ENCODE measurements around the gene IGLL5. TPM values are rescaled to one million over a fixed set of nuclear protein-coding genes. Genes with fewer than 3 reads are reported as not detected.

IGLL5 gene
- total and polyA plus RNA-seq, 2 donors (not counting 3 experiments of a cell fraction or from before 2014, with no cell fraction given): not detected

GRCh38 chr22:22933100-22933806 is 45.6 kb downstream of the IGLL5 start:
- ChIA-PET POLR2A (no interaction called here), CTCF (interaction anchor here (1.0 kb wide), 1 partner anchor 56 kb away, joined by 3 read pairs; no protein-coding TSS in a partner anchor)
- Histone ChIP-seq H3K4me1 (ENCODE audit: control insufficient read depth, extremely low read depth, insufficient read depth, low read length) (no peaks in the 10 kb centered on the region), H3K4me3 (replicated peaks in 1 of 3; ENCODE audit: insufficient read depth in 1 of 3, low read depth in 1 of 3, low read length in 3 of 3) (no peak overlapping the region), H4K20me1 (replicated peaks; ENCODE audit: control insufficient read depth, extremely low read depth, insufficient read depth, low read length) (no peaks in the 10 kb centered on the region), H3K9me1 (replicated peaks; ENCODE audit: control insufficient read depth, extremely low read depth, insufficient read depth, low read length) (no peaks in the 10 kb centered on the region), H3K9me3 (replicated peaks; ENCODE audit: control insufficient read depth, insufficient read depth, low read length) (no peaks in the 10 kb centered on the region), H3K27me3 (ENCODE audit: control insufficient read depth in 2 of 2, insufficient read depth in 2 of 2, low read length in 2 of 2) (peaks cover 0 to 3% of the 10 kb centered on the region in 2 experiments), H3K9ac (replicated peaks; ENCODE audit: extremely low read depth, insufficient read depth, low read length) (no peak overlapping the region), H3K36me3 (ENCODE audit: control insufficient read depth in 2 of 2, extremely low read depth in 1 of 2, insufficient read depth in 2 of 2, low read length in 2 of 2) (no peaks in the 10 kb centered on the region), H3K4me2 (ENCODE audit: insufficient read depth, low read length) (no peak overlapping the region), H3K79me2 (ENCODE audit: control insufficient read depth, insufficient read depth, low read length) (no peaks in the 10 kb centered on the region), H3K27ac (ENCODE audit: insufficient read depth, low read depth, low read length) (no peak overlapping the region), H2AFZ (ENCODE audit: low read depth, low read length) (no peak overlapping the region)
- TF ChIP-seq EZH2 (IDR thresholded peaks at IDR 0.05; ENCODE audit: borderline replicate concordance, low read depth, low read length, severe bottlenecking): no peak
- no peak for TF ChIP-seq MAX (IDR thresholded peaks at IDR 0.05; ENCODE audit: insufficient read depth, insufficient read length)
- dilution Hi-C loops (cut with MboI; ENCODE audit: extremely low pct_ligation_motif_present, low sequenced_read_pairs) (no loop called here), intact Hi-C loops (cut with micrococcal nuclease) (no loop called here)
- no peak for FAIRE-seq
- no peak for DNase-seq (ENCODE audit: low read depth, low spot score)
- no TSS peak for BruUV-seq (replicated peaks)

- H3K9me1 ChIP-seq (replicated peaks; ENCODE audit: control insufficient read depth, extremely low read depth, insufficient read depth, low read length): no peaks in the 10 kb centered on the region
- no peak overlapping the region for H3K27ac ChIP-seq (ENCODE audit: insufficient read depth, low read depth, low read length)
- peaks cover 0 to 3% of the 10 kb centered on the region in 2 experiments for H3K27me3 ChIP-seq (ENCODE audit: control insufficient read depth in 2 of 2, insufficient read depth in 2 of 2, low read length in 2 of 2)
- no TSS peak for BruUV-seq (replicated peaks)
- H4K20me1 ChIP-seq (replicated peaks; ENCODE audit: control insufficient read depth, extremely low read depth, insufficient read depth, low read length): no peaks in the 10 kb centered on the region
- no peaks in the 10 kb centered on the region for H3K79me2 ChIP-seq (ENCODE audit: control insufficient read depth, insufficient read depth, low read length)
- H3K4me2 ChIP-seq (ENCODE audit: insufficient read depth, low read length): no peak overlapping the region
- intact Hi-C loops (cut with micrococcal nuclease): no loop called here
- no peak for DNase-seq (ENCODE audit: low read depth, low spot score)
- no peak overlapping the region for H3K4me3 ChIP-seq (replicated peaks in 1 of 3; ENCODE audit: insufficient read depth in 1 of 3, low read depth in 1 of 3, low read length in 3 of 3)
- H3K36me3 ChIP-seq (ENCODE audit: control insufficient read depth in 2 of 2, extremely low read depth in 1 of 2, insufficient read depth in 2 of 2, low read length in 2 of 2): no peaks in the 10 kb centered on the region
- ChIA-PET POLR2A (no interaction called here), CTCF (interaction anchor here (1.1 kb wide), 1 partner anchor 56 kb away, joined by 3 read pairs; no protein-coding TSS in a partner anchor)
- TF ChIP-seq JUN (IDR thresholded peaks at IDR 0.05; ENCODE audit: borderline replicate concordance, insufficient read depth, insufficient read length, low read depth): no peak
- no peak for TF ChIP-seq EZH2 (IDR thresholded peaks at IDR 0.05; ENCODE audit: borderline replicate concordance, low read depth, low read length, severe bottlenecking)
- TF ChIP-seq, protein P1, sequence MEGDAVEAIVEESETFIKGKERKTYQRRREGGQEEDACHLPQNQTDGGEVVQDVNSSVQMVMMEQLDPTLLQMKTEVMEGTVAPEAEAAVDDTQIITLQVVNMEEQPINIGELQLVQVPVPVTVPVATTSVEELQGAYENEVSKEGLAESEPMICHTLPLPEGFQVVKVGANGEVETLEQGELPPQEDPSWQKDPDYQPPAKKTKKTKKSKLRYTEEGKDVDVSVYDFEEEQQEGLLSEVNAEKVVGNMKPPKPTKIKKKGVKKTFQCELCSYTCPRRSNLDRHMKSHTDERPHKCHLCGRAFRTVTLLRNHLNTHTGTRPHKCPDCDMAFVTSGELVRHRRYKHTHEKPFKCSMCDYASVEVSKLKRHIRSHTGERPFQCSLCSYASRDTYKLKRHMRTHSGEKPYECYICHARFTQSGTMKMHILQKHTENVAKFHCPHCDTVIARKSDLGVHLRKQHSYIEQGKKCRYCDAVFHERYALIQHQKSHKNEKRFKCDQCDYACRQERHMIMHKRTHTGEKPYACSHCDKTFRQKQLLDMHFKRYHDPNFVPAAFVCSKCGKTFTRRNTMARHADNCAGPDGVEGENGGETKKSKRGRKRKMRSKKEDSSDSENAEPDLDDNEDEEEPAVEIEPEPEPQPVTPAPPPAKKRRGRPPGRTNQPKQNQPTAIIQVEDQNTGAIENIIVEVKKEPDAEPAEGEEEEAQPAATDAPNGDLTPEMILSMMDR (IDR thresholded peaks at IDR 0.05; ENCODE audit: extremely low read depth in 1 of 2, insufficient read depth in 1 of 2, low read depth in 1 of 2, low read length in 2 of 2): no peak
- TF ChIP-seq GATA2 (IDR thresholded peaks at IDR 0.05; ENCODE audit: insufficient read depth, insufficient read length, low read depth, low read length): no peak
- no peak for TF ChIP-seq POLR2A (IDR thresholded peaks at IDR 0.05; ENCODE audit: low read depth, low read length)
- no peak for TF ChIP-seq FOS (IDR thresholded peaks at IDR 0.05; ENCODE audit: borderline replicate concordance, insufficient read depth, low read length)
- no peak for TF ChIP-seq POLR2AphosphoS5 (IDR thresholded peaks at IDR 0.05; ENCODE audit: insufficient read depth, low read depth, low read length)
- TF ChIP-seq MYC (IDR thresholded peaks at IDR 0.05; ENCODE audit: low read depth, low read length): no peak
- no peak for TF ChIP-seq MAX (IDR thresholded peaks at IDR 0.05; ENCODE audit: insufficient read depth, insufficient read length)
- no peaks in the 10 kb centered on the region for H3K4me1 ChIP-seq (ENCODE audit: control insufficient read depth, extremely low read depth, insufficient read depth, low read length)
- H2AFZ ChIP-seq (ENCODE audit: low read depth, low read length): no peak overlapping the region
- dilution Hi-C loops (cut with MboI; ENCODE audit: extremely low pct_ligation_motif_present, low sequenced_read_pairs): no loop called here
- no peak overlapping the region for H3K9ac ChIP-seq (replicated peaks; ENCODE audit: extremely low read depth, insufficient read depth, low read length)
- no peaks in the 10 kb centered on the region for H3K9me3 ChIP-seq (replicated peaks; ENCODE audit: control insufficient read depth, insufficient read depth, low read length)
- FAIRE-seq: no peak
Measured at GRCh38 chr22:22933807-22934542, 46.4 kb downstream of the IGLL5 start.

Measured in endothelial cell of umbilical vein (primary cell).